ENCODE measurements around the gene TENM3. TPM values are rescaled to one million over a fixed set of nuclear protein-coding genes. Genes with fewer than 3 reads are reported as not detected.

Gene TENM3
- total RNA-seq, 2 experiments from 2014 or later, result not detected

GRCh38 chr4:182788201-182788600 lies 545.0 kb downstream of the TENM3 start:
- intact Hi-C loops (cut with DNase I, micrococcal nuclease), result no loop called here
- Histone ChIP-seq H3K27ac (ENCODE audit: low read depth in 1 of 2, low read length in 2 of 2) (no peak overlapping the region), H3K36me3 (ENCODE audit: insufficient read depth, low read length) (no peaks in the 10 kb centered on the region), H3K4me3 (ENCODE audit: low read length) (no peak overlapping the region), H3K4me1 (ENCODE audit: insufficient read depth, low read length) (no peaks in the 10 kb centered on the region), H3K27me3 (ENCODE audit: control insufficient read depth in 1 of 2, insufficient read depth in 2 of 2, low read length in 2 of 2) (no peaks in the 10 kb centered on the region), H3K9me3 (ENCODE audit: control insufficient read depth in 1 of 2, insufficient read depth in 1 of 2, low read length in 2 of 2) (peaks cover 0 to 7% of the 10 kb centered on the region in 2 experiments)
- CTCF ChIA-PET, result no interaction called here
- no peaks in the 10 kb centered on the region for H3K36me3 Mint-ChIP-seq (ENCODE audit: low read depth)
- POLR2A ChIA-PET, result no interaction called here
- H3K4me1 Mint-ChIP-seq (ENCODE audit: low read depth), result no peaks in the 10 kb centered on the region
- DNase-seq (no peak), ATAC-seq (ENCODE audit: poor library complexity) (no peak)
- no peak overlapping the region for H3K4me3 Mint-ChIP-seq
- H3K9me3 Mint-ChIP-seq, result no peaks in the 10 kb centered on the region
- TF ChIP-seq, protein P1, sequence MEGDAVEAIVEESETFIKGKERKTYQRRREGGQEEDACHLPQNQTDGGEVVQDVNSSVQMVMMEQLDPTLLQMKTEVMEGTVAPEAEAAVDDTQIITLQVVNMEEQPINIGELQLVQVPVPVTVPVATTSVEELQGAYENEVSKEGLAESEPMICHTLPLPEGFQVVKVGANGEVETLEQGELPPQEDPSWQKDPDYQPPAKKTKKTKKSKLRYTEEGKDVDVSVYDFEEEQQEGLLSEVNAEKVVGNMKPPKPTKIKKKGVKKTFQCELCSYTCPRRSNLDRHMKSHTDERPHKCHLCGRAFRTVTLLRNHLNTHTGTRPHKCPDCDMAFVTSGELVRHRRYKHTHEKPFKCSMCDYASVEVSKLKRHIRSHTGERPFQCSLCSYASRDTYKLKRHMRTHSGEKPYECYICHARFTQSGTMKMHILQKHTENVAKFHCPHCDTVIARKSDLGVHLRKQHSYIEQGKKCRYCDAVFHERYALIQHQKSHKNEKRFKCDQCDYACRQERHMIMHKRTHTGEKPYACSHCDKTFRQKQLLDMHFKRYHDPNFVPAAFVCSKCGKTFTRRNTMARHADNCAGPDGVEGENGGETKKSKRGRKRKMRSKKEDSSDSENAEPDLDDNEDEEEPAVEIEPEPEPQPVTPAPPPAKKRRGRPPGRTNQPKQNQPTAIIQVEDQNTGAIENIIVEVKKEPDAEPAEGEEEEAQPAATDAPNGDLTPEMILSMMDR (IDR thresholded peaks at IDR 0.05), result no peak
- H3K27ac Mint-ChIP-seq, result no peak overlapping the region
- H3K27me3 Mint-ChIP-seq, result peaks cover 6% of the 10 kb centered on the region

- CTCF ChIA-PET, result no interaction called here
- Histone ChIP-seq H3K27me3 (ENCODE audit: control insufficient read depth in 1 of 2, insufficient read depth in 2 of 2, low read length in 2 of 2) (no peaks in the 10 kb centered on the region), H3K4me3 (ENCODE audit: low read length) (no peak overlapping the region), H3K9me3 (ENCODE audit: control insufficient read depth in 1 of 2, insufficient read depth in 1 of 2, low read length in 2 of 2) (peaks cover 0 to 7% of the 10 kb centered on the region in 2 experiments), H3K27ac (ENCODE audit: low read depth in 1 of 2, low read length in 2 of 2) (no peak overlapping the region), H3K4me1 (ENCODE audit: insufficient read depth, low read length) (no peaks in the 10 kb centered on the region), H3K36me3 (ENCODE audit: insufficient read depth, low read length) (no peaks in the 10 kb centered on the region)
- DNase-seq, result no peak
- peaks cover 6% of the 10 kb centered on the region for H3K27me3 Mint-ChIP-seq
- no peaks in the 10 kb centered on the region for H3K4me1 Mint-ChIP-seq (ENCODE audit: low read depth)
- no peak overlapping the region for H3K27ac Mint-ChIP-seq
- intact Hi-C loops (cut with DNase I, micrococcal nuclease), result no loop called here
- no peak overlapping the region for H3K4me3 Mint-ChIP-seq
- TF ChIP-seq, protein P1 (IDR thresholded peaks at IDR 0.05), result no peak
- H3K9me3 Mint-ChIP-seq, result peaks cover 4% of the 10 kb centered on the region
- POLR2A ChIA-PET, result no interaction called here
- ATAC-seq (ENCODE audit: poor library complexity), result no peak
- H3K36me3 Mint-ChIP-seq (ENCODE audit: low read depth), result no peaks in the 10 kb centered on the region
These were observed 546.3 kb downstream of the TENM3 start for GRCh38 chr4:182789529-182789928.

DNA sequence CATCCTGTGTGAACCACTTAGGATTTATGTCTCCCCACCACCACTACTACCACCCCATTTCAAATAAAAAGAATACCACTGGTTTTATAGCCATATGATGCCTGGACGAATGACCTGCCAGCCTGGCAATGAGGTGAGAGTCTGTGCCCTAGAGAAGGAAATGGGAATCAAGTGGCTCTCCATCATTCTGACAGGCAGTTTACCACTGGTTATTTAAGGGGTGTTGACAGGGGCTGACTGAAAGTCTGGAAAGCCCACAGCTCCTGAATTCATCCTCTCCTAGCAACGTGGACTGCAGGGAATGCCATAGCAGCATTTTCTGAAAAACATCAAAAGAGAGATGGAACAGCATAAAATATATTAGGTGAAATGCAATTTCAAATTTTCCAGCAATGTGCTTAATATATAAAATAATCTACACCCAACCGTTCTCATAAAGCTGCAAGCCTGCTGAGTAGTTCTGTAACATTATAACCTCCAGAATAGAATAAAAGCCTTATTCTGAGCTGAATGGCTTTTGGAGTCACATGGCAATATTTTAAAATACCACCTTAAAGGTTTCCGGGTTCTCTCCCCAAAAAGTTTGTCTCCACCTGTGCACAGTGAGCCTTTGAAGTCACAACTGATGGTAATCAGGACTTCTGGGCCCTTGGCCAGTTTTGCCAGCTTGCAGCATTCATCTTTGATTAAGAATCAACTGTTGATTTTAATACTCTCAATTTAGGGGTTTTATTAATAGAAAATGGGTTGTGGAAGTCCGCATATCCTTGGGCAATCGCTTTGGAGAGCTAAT lies 552.4 kb downstream of the TENM3 start:
- ATAC-seq (ENCODE audit: poor library complexity) (no peak), DNase-seq (no peak)
- Mint-ChIP-seq H3K27me3 (peaks cover 2% of the 10 kb centered on the region), H3K4me3 (no peak overlapping the region), H3K36me3 (ENCODE audit: low read depth) (no peaks in the 10 kb centered on the region), H3K9me3 (peaks cover 4% of the 10 kb centered on the region), H3K27ac (no peak overlapping the region), H3K4me1 (ENCODE audit: low read depth) (no peaks in the 10 kb centered on the region)
- no peaks in the 10 kb centered on the region for H3K4me1 ChIP-seq (ENCODE audit: insufficient read depth, low read length)
- ChIA-PET CTCF (no interaction called here), POLR2A (no interaction called here)
- TF ChIP-seq, protein P1 (IDR thresholded peaks at IDR 0.05), result no peak
- no peak overlapping the region for H3K27ac ChIP-seq (ENCODE audit: low read depth in 1 of 2, low read length in 2 of 2)
- intact Hi-C loops (cut with DNase I, micrococcal nuclease), result no loop called here
- no peaks in the 10 kb centered on the region for H3K36me3 ChIP-seq (ENCODE audit: insufficient read depth, low read length)
- no peak overlapping the region for H3K4me3 ChIP-seq (ENCODE audit: low read length)
- peaks cover 0 to 11% of the 10 kb centered on the region in 2 experiments for H3K9me3 ChIP-seq (ENCODE audit: control insufficient read depth in 1 of 2, insufficient read depth in 1 of 2, low read length in 2 of 2)
- H3K27me3 ChIP-seq (ENCODE audit: control insufficient read depth in 1 of 2, insufficient read depth in 2 of 2, low read length in 2 of 2), result no peaks in the 10 kb centered on the region
